ENCODE results near the gene SEC14L5.
"Not testable (repeated sequence)": the region's sequence is repeated elsewhere in the genome, so short reads cannot be mapped to it uniquely, and the experiment has no call there.

SEC14L5 gene

DNA sequence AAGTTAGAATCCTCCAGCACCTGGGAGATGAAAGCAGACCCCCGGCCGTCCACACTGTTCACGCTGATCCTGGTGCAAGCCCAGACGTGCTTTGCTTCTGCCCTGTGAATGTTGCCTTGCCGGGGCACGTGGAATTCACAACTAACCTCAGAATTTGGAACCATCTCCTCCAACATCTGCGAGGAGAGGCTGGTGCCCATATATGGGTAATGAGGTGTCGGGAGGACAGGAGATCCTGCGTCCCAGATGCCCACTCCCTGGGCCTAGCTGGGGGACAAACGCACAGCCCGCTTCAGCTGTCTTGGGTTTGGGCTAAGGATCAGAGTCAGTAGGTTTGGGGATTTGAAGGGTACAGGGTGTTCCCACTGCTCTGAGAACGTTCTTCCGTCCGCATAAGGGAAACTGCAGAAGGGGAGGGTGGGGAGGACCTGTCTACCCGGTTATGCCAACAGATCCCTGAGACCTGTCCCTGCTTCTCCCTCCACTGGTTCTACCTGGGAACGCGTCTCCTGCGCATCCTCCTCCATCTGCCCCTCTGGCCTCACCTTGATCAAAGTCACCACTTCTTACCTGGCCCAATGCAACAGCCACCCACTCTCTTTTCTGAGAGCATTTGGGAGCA is 35.3 kb upstream of the SEC14L5 start:
- peaks cover 5% of the 10 kb centered on the region; the same call in 1 of the 2 replicates for H3K9me3 ChIP-seq
- H3K4me1 ChIP-seq, result no peaks in the 10 kb centered on the region
- no peaks in the 10 kb centered on the region for H3K27me3 ChIP-seq (ENCODE audit: low read depth)
- no peak for DNase-seq (ENCODE audit: low spot score in 2 of 2)
- H3K4me3 ChIP-seq, result no peak overlapping the region
- no peaks in the 10 kb centered on the region for H3K36me3 ChIP-seq (replicated peaks)
- in situ Hi-C loops (cut with MboI; ENCODE audit: low sequenced_read_pairs), result no loop called here

- peaks cover 5% of the 10 kb centered on the region; the same call in 1 of the 2 replicates for H3K9me3 ChIP-seq
- no peaks in the 10 kb centered on the region for H3K27me3 ChIP-seq (ENCODE audit: low read depth)
- no peaks in the 10 kb centered on the region for H3K36me3 ChIP-seq (replicated peaks)
- no peak overlapping the region for H3K4me3 ChIP-seq
- DNase-seq (ENCODE audit: low spot score in 2 of 2), result no peak
- no peaks in the 10 kb centered on the region for H3K4me1 ChIP-seq
- in situ Hi-C loops (cut with MboI; ENCODE audit: low sequenced_read_pairs), result no loop called here
Measured at GRCh38 chr16:4923853-4924252, 34.3 kb upstream of the SEC14L5 start.

DNA sequence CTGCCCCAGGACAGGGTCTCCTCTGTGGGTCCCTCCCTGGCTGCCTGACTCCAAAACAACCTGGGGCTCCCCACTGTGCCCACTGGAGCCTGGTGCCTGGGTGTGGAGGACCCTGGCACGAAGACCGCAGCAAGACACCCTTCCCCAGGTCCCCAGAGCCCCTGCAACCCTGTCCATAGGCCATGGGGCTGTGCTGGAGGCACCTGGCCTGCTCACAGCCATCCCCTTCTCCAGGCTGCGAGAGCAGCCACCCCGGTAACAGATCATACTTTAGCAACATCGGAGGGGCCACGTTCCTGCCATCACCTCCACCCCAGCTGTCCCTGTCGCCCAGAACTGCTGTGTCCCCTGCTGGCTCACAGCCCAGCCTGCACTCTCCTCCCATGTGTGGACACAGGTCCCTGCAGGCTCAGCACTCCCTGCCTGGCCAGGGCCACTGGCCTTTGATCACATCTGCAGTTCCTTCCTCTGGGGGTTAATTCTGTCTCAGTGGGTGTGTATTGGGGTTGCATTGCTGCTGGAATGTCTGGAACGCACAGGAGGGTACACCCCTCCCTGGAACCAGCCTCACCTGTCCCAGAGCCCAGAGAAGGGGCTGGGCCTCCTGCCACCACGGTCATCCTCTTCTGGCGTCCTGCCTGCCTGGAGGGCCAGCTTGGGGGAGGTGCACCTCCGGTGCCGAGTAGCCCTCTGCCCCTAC is 33.4 kb upstream of the SEC14L5 start:
- Histone ChIP-seq H3K36me3 (replicated peaks) (no peaks in the 10 kb centered on the region), H3K4me1 (no peaks in the 10 kb centered on the region), H3K27me3 (ENCODE audit: low read depth) (no peaks in the 10 kb centered on the region), H3K4me3 (no peak overlapping the region), H3K9me3 (peaks cover 5% of the 10 kb centered on the region; the same call in 1 of the 2 replicates)
- in situ Hi-C loops (cut with MboI; ENCODE audit: low sequenced_read_pairs), result no loop called here
- no peak for DNase-seq (ENCODE audit: low spot score in 2 of 2)

GRCh38 chr16:4925293-4925607 is 32.9 kb upstream of the SEC14L5 start:
- no peaks in the 10 kb centered on the region for H3K27me3 ChIP-seq (ENCODE audit: low read depth)
- H3K9me3 ChIP-seq, result peaks cover 5% of the 10 kb centered on the region; the same call in 1 of the 2 replicates
- H3K4me3 ChIP-seq, result no peak overlapping the region
- H3K4me1 ChIP-seq, result no peaks in the 10 kb centered on the region
- DNase-seq (ENCODE audit: low spot score in 2 of 2), result no peak
- in situ Hi-C loops (cut with MboI; ENCODE audit: low sequenced_read_pairs), result no loop called here
- no peaks in the 10 kb centered on the region for H3K36me3 ChIP-seq (replicated peaks)

GRCh38 chr16:4925791-4926190 is 32.3 kb upstream of the SEC14L5 start:
- in situ Hi-C loops (cut with MboI; ENCODE audit: low sequenced_read_pairs), result no loop called here
- Histone ChIP-seq H3K27me3 (ENCODE audit: low read depth) (no peaks in the 10 kb centered on the region), H3K4me3 (no peak overlapping the region), H3K4me1 (no peaks in the 10 kb centered on the region), H3K9me3 (peaks cover 5% of the 10 kb centered on the region; the same call in 1 of the 2 replicates), H3K36me3 (replicated peaks) (no peaks in the 10 kb centered on the region)
- no peak for DNase-seq (ENCODE audit: low spot score in 2 of 2)

DNA sequence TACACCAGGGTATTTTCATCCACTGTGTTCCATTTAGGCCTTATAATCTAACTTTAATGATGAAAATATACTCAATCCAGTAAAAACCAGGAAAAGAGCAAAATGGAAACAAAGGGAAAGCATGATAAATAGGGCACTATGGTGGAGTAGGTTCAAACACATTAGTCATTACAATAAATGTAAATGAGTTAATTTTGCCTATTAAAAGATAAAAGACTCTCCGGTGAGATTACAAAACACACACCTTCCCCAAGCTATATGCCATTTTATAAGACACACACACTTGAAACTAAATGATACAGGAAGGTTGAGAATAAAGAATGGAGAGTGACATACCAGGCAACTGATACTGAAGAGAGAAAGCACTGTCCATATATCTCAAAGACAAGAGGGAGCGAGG is 31.2 kb upstream of the SEC14L5 start:
- Histone ChIP-seq H3K27me3 (ENCODE audit: low read depth) (no peaks in the 10 kb centered on the region), H3K9me3 (peaks cover 5% of the 10 kb centered on the region; the same call in 1 of the 2 replicates), H3K4me1 (no peaks in the 10 kb centered on the region), H3K4me3 (no peak overlapping the region), H3K36me3 (replicated peaks) (no peaks in the 10 kb centered on the region)
- no peak for DNase-seq (ENCODE audit: low spot score in 2 of 2)
- in situ Hi-C loops (cut with MboI; ENCODE audit: low sequenced_read_pairs), result no loop called here

GRCh38 chr16:4927661-4928060 is 30.5 kb upstream of the SEC14L5 start:
- Histone ChIP-seq H3K36me3 (replicated peaks) (no peaks in the 10 kb centered on the region), H3K4me1 (no peaks in the 10 kb centered on the region), H3K27me3 (ENCODE audit: low read depth) (no peaks in the 10 kb centered on the region), H3K9me3 (peaks cover 5% of the 10 kb centered on the region; the same call in 1 of the 2 replicates), H3K4me3 (no peak overlapping the region)
- no peak for DNase-seq (ENCODE audit: low spot score in 2 of 2)
- in situ Hi-C loops (cut with MboI; ENCODE audit: low sequenced_read_pairs), result no loop called here

DNA sequence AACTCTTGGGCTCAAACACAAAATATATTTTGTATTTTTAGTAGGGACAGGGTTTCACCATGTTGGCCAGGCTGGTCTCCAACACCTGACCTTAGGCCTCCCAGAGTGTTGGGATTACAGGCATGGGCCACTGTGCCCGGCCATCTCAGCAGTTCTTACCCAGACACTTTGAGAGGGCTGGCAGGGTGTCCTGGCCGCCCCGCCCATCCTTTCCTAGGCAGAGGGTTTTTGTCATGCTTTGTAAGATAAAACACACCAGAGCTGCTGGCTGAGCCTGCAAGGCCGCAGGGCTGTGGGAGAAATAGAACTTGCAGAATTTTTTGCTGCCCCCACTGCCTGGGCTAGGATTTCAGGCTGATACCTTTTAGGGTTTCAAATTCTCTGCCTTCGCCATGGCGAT is 29.9 kb upstream of the SEC14L5 start:
- H3K27me3 ChIP-seq (ENCODE audit: low read depth), result no peaks in the 10 kb centered on the region
- H3K4me1 ChIP-seq, result no peaks in the 10 kb centered on the region
- in situ Hi-C loops (cut with MboI; ENCODE audit: low sequenced_read_pairs), result no loop called here
- peaks cover 5% of the 10 kb centered on the region; the same call in 1 of the 2 replicates for H3K9me3 ChIP-seq
- no peak for DNase-seq (ENCODE audit: low spot score in 2 of 2)
- no peaks in the 10 kb centered on the region for H3K36me3 ChIP-seq (replicated peaks)
- H3K4me3 ChIP-seq, result no peak overlapping the region

- DNase-seq (ENCODE audit: low spot score in 2 of 2); in situ Hi-C loops (cut with MboI; ENCODE audit: low sequenced_read_pairs): not testable (repeated sequence)
Measured at GRCh38 chr16:4929619-4930018, 28.5 kb upstream of the SEC14L5 start.

GRCh38 chr16:4931381-4931780 is 26.7 kb upstream of the SEC14L5 start:
- Histone ChIP-seq H3K27me3 (ENCODE audit: low read depth) (no peaks in the 10 kb centered on the region), H3K9me3 (peaks cover 5% of the 10 kb centered on the region; the same call in 1 of the 2 replicates), H3K36me3 (replicated peaks) (no peaks in the 10 kb centered on the region), H3K4me3 (no peak overlapping the region), H3K4me1 (no peaks in the 10 kb centered on the region)
- DNase-seq (ENCODE audit: low spot score in 2 of 2), result no peak
- in situ Hi-C loops (cut with MboI; ENCODE audit: low sequenced_read_pairs), result no loop called here

More at GRCh38 chr16:4929619-4930018, 28.5 kb upstream of the SEC14L5 start:
- H3K4me3 ChIP-seq; H3K9me3 ChIP-seq; H3K4me1 ChIP-seq; H3K27me3 ChIP-seq (ENCODE audit: low read depth); H3K36me3 ChIP-seq (replicated peaks): not testable (repeated sequence)

DNA sequence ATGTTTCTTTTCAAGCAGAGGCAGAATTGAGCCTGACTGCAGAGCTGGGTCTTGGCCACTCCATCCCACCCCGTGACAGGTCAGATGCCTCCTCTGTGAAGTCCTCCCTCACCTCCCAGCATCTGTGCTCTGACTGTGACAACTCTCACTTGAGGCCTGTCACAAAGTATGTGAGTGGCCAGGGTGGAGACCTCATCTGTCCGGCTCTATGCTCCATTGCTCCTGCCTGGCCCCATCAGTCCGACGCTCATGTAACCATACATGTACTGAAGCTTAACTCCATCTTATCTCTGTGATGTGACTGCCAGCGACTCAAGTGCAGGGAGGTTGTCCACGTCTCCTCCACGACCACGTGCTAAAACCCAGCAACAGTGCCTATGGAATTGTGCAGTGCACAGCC is 24.7 kb upstream of the SEC14L5 start:
- Histone ChIP-seq H3K4me3 (no peak overlapping the region), H3K4me1 (no peaks in the 10 kb centered on the region), H3K9me3 (no peaks in the 10 kb centered on the region), H3K36me3 (replicated peaks) (no peaks in the 10 kb centered on the region), H3K27me3 (ENCODE audit: low read depth) (no peaks in the 10 kb centered on the region)
- no peak for DNase-seq (ENCODE audit: low spot score in 2 of 2)
- in situ Hi-C loops (cut with MboI; ENCODE audit: low sequenced_read_pairs), result no loop called here

- in situ Hi-C loops (cut with MboI; ENCODE audit: low sequenced_read_pairs), result no loop called here
Measured at GRCh38 chr16:4933871-4934395, 24.2 kb upstream of the SEC14L5 start.

DNA sequence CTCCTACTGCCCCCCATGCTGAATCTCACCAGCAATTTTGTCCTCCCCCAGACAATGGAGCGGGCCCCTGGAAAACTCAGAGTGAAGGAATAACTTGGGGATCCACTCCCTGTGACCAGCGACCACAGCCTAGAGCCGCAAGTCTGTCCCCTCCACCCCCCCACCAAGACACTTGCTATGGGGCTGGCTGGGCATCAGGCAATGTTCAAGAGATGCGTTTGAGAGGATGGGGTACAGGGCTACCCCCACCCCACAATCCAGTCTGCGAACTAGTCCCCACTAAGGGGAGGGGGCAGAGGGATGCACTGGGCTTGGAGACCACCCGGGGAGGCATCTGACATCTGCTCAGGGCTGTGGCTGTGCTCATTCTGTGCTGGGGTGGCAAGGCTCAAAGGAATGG is 23.5 kb upstream of the SEC14L5 start:
- no peak for DNase-seq (ENCODE audit: low spot score in 2 of 2)
- Histone ChIP-seq H3K27me3 (ENCODE audit: low read depth) (no peaks in the 10 kb centered on the region), H3K4me1 (no peaks in the 10 kb centered on the region), H3K36me3 (replicated peaks) (no peaks in the 10 kb centered on the region), H3K9me3 (no peaks in the 10 kb centered on the region), H3K4me3 (no peak overlapping the region)
- in situ Hi-C loops (cut with MboI; ENCODE audit: low sequenced_read_pairs), result no loop called here

More at GRCh38 chr16:4933871-4934395, 24.2 kb upstream of the SEC14L5 start:
- Histone ChIP-seq H3K9me3 (no peaks in the 10 kb centered on the region), H3K4me1 (no peaks in the 10 kb centered on the region), H3K27me3 (ENCODE audit: low read depth) (no peaks in the 10 kb centered on the region), H3K36me3 (replicated peaks) (no peaks in the 10 kb centered on the region), H3K4me3 (no peak overlapping the region)
- DNase-seq (ENCODE audit: low spot score in 2 of 2), result no peak

DNA sequence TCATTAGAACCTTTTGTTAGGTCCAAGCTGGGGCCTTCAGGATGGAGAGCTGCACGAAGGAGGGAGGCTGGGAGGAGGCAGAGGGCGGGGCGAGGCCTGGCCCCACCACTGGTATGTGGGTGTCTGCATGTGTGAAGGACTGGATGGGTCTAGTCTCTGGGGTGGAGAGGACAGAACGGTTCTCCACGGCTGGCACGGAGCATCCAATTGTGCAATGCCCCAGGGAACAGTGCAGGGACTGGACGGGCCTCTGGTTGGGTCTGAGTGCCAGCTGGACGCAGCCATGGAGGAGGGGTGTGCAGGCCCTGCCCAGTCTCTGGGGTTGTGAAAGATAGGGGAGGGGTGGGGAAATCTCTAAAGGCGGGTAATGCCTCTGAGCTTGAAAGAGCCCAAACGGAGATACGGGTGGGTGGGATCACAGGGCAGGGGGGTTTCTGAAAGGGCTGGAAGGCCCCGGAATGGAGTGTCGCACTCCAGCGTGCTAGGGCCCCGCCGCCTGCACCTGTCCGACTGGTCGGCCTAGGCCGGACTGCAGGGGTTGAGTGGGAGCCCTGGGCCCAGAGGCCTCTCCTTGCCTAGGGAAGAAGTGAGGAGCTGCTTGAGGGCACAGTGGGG is 22.8 kb upstream of the SEC14L5 start:
- Histone ChIP-seq H3K4me3 (no peak overlapping the region), H3K9me3 (no peaks in the 10 kb centered on the region), H3K4me1 (no peaks in the 10 kb centered on the region), H3K36me3 (replicated peaks) (no peaks in the 10 kb centered on the region), H3K27me3 (ENCODE audit: low read depth) (no peaks in the 10 kb centered on the region)
- in situ Hi-C loops (cut with MboI; ENCODE audit: low sequenced_read_pairs), result no loop called here
- DNase-seq (ENCODE audit: low spot score in 2 of 2), result no peak
